ENCODE results near the gene CHDH. TPM values are rescaled to one million over a fixed set of nuclear protein-coding genes. Genes with fewer than 3 reads are reported as not detected.

Gene CHDH
- polyA plus RNA-seq, 3 donors: not detected

DNA sequence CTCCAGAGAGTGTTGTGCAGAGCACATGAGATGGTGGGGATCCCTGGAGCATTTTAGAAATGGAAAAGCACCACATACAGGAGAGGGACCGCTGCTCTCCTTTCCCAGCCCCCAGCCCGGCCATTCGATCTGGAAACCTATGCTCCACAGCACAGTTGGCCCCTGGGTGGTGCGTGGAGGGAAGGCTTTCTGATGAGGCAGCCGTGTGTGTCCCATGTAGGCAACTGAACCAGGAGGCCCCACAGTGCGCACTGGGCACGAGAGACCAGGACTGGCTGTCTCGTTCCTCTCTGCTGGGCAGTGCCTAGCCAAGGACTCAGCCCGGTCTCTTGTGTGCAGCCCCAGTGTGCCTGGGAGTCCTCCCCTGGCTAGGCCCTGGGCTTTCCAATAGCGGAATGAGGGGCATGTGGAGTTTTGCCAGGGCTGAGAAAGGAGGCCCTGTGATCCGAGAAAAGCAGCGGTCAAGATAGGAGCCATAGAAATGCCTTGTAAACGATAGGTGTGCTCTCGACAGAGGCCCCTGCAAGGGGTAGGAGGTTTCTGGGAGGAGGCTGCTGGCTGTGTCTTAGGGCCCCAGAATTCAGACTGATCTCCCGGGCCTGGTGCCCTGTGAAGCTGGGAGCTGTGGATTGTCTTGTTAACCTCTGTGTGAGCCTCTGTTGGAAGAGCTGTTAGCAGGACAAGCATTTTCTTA, 39.0 kb downstream of the CHDH start:
- Histone ChIP-seq H4K20me1 (ENCODE audit: insufficient read depth, low read length) (no peaks in the 10 kb centered on the region), H3K4me2 (replicated peaks; ENCODE audit: extremely low read depth, low read length, poor library complexity, severe bottlenecking) (no peak overlapping the region), H3K9ac (ENCODE audit: insufficient read depth, low read length, poor library complexity, severe bottlenecking) (no peak overlapping the region), H3K4me1 (ENCODE audit: control insufficient read depth in 1 of 2, insufficient read depth in 2 of 2, low read length in 2 of 2) (no peaks in the 10 kb centered on the region), H3K4me3 (replicated peaks in 1 of 3; ENCODE audit: low read depth in 2 of 3, low read length in 3 of 3) (no peak overlapping the region), H3K36me3 (replicated peaks in 1 of 2; ENCODE audit: control insufficient read depth in 1 of 2, insufficient read depth in 2 of 2, low read length in 2 of 2) (no peaks in the 10 kb centered on the region), H3K9me3 (replicated peaks in 1 of 2; ENCODE audit: control insufficient read depth in 1 of 2, insufficient read depth in 1 of 2, low read length in 2 of 2) (no peaks in the 10 kb centered on the region), H3K27me3 (ENCODE audit: control insufficient read depth in 2 of 2, insufficient read depth in 2 of 2, low read length in 2 of 2) (no peaks in the 10 kb centered on the region), H2AFZ (ENCODE audit: insufficient read depth, low read depth, low read length, poor library complexity, severe bottlenecking) (no peak overlapping the region), H3K79me2 (ENCODE audit: insufficient read depth, low read length) (no peaks in the 10 kb centered on the region), H3K27ac (ENCODE audit: low read depth in 1 of 2, low read length in 2 of 2) (no peak overlapping the region)
- Mint-ChIP-seq H3K4me3 (no peak overlapping the region), H3K36me3 (no peaks in the 10 kb centered on the region), H3K9me3 (no peaks in the 10 kb centered on the region), H3K4me1 (no peaks in the 10 kb centered on the region), H3K27me3 (ENCODE audit: low read depth in 3 of 3) (peaks cover 3 to 12% (median 8%) of the 10 kb centered on the region in 3 donors), H3K27ac (no peak overlapping the region)
- intact Hi-C loops (cut with micrococcal nuclease): no loop called here
- TF ChIP-seq, protein P1, sequence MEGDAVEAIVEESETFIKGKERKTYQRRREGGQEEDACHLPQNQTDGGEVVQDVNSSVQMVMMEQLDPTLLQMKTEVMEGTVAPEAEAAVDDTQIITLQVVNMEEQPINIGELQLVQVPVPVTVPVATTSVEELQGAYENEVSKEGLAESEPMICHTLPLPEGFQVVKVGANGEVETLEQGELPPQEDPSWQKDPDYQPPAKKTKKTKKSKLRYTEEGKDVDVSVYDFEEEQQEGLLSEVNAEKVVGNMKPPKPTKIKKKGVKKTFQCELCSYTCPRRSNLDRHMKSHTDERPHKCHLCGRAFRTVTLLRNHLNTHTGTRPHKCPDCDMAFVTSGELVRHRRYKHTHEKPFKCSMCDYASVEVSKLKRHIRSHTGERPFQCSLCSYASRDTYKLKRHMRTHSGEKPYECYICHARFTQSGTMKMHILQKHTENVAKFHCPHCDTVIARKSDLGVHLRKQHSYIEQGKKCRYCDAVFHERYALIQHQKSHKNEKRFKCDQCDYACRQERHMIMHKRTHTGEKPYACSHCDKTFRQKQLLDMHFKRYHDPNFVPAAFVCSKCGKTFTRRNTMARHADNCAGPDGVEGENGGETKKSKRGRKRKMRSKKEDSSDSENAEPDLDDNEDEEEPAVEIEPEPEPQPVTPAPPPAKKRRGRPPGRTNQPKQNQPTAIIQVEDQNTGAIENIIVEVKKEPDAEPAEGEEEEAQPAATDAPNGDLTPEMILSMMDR (IDR thresholded peaks at IDR 0.05): no peak
- 93% methylated on average over 12 of the region's 15 CpGs for WGBS (ENCODE audit: insufficient coverage)
- no peak for DNase-seq

DNA sequence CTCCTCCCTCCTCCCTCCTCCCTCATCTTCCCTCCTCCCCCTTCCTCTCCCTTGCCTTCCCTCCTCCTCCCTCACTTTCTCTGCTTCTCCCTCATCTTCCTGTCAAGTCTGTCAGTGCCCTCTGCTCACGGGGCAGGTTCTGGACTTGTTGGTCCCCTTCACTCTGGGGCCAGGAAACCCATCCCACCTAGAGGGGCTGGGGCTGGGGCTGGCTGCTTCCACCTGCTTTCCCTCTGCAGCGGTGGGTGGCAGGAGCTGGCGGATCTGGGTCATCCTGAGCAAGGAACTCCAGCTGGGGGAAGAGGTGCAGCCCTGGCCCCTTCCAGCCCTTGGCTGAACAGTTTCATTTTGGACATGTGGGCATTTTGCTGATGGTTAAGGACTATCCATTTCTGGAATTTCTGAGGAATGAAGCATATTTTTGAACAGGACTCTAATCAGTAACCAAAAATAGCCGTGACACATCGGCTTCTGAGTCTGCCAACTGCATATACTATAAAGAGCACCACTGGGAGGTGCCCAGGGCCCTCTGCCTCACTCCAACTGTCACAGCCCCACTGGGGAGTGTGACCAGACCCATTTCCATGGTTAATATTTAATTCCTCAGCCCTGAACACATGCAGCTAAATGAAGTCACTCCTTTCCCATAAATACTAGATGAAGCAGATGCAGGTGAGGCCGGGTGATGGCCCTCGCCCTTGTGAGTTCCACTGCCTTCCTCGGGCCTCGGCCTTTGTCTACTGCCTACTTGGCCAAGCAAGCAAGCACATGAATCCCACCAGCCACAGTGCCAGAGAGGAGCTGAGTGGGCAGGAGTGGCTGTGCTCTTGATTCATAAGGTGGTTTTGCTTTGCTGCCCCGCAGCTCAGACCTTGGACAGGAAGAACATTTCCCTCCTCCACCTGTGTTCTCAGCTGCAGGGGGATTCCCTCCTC, 39.8 kb downstream of the CHDH start:
- no peak overlapping the region for H3K9ac ChIP-seq (ENCODE audit: insufficient read depth, low read length, poor library complexity, severe bottlenecking)
- H3K9me3 ChIP-seq (replicated peaks in 1 of 2; ENCODE audit: control insufficient read depth in 1 of 2, insufficient read depth in 1 of 2, low read length in 2 of 2): no peaks in the 10 kb centered on the region
- H2AFZ ChIP-seq (ENCODE audit: insufficient read depth, low read depth, low read length, poor library complexity, severe bottlenecking): no peak overlapping the region
- no peaks in the 10 kb centered on the region for H3K9me3 Mint-ChIP-seq
- H3K79me2 ChIP-seq (ENCODE audit: insufficient read depth, low read length): no peaks in the 10 kb centered on the region
- H3K4me3 ChIP-seq (replicated peaks in 1 of 3; ENCODE audit: low read depth in 2 of 3, low read length in 3 of 3): no peak overlapping the region
- H3K27me3 Mint-ChIP-seq (ENCODE audit: low read depth in 3 of 3): peaks cover 3 to 12% (median 8%) of the 10 kb centered on the region in 3 donors
- H3K36me3 ChIP-seq (replicated peaks in 1 of 2; ENCODE audit: control insufficient read depth in 1 of 2, insufficient read depth in 2 of 2, low read length in 2 of 2): no peaks in the 10 kb centered on the region
- no peaks in the 10 kb centered on the region for H4K20me1 ChIP-seq (ENCODE audit: insufficient read depth, low read length)
- 83% methylated on average over 1 of the region's 10 CpGs for WGBS (ENCODE audit: insufficient coverage)
- no peaks in the 10 kb centered on the region for H3K4me1 ChIP-seq (ENCODE audit: control insufficient read depth in 1 of 2, insufficient read depth in 2 of 2, low read length in 2 of 2)
- DNase-seq: no peak
- no peak overlapping the region for H3K4me3 Mint-ChIP-seq
- H3K27ac Mint-ChIP-seq: no peak overlapping the region
- H3K27me3 ChIP-seq (ENCODE audit: control insufficient read depth in 2 of 2, insufficient read depth in 2 of 2, low read length in 2 of 2): no peaks in the 10 kb centered on the region
- H3K27ac ChIP-seq (ENCODE audit: low read depth in 1 of 2, low read length in 2 of 2): no peak overlapping the region
- H3K4me2 ChIP-seq (replicated peaks; ENCODE audit: extremely low read depth, low read length, poor library complexity, severe bottlenecking): no peak overlapping the region
- TF ChIP-seq, protein P1 (IDR thresholded peaks at IDR 0.05): no peak
- H3K4me1 Mint-ChIP-seq: no peaks in the 10 kb centered on the region
- intact Hi-C loops (cut with micrococcal nuclease): no loop called here
- no peaks in the 10 kb centered on the region for H3K36me3 Mint-ChIP-seq
